GM18873 (cell line): Measurements from ENCODE around the gene IL15RA.
"Not testable (repeated sequence)": the region's sequence is repeated elsewhere in the genome, so short reads cannot be mapped to it uniquely, and the experiment has no call there.

Experiments used
- ATAC-seq: cut with Tn5 transposase; IDR thresholded peaks from one replicate; pipeline ENCODE4 v1.9.1; 2021; ENCODE audit warnings: mild to moderate bottlenecking, moderate library complexity, moderate number of reproducible peaks; ENCODE audit not compliant: unreplicated experiment, low FRiP score

Gene IL15RA

GRCh38 chr10:5953676-5954075 is 23.7 kb downstream of the IL15RA start:
- ATAC-seq, result no peak

GRCh38 chr10:5952731-5953385 is 24.5 kb downstream of the IL15RA start:
- ATAC-seq, result no peak

GRCh38 chr10:5951721-5952407 is 25.5 kb downstream of the IL15RA start:
- ATAC-seq, result no peak

DNA sequence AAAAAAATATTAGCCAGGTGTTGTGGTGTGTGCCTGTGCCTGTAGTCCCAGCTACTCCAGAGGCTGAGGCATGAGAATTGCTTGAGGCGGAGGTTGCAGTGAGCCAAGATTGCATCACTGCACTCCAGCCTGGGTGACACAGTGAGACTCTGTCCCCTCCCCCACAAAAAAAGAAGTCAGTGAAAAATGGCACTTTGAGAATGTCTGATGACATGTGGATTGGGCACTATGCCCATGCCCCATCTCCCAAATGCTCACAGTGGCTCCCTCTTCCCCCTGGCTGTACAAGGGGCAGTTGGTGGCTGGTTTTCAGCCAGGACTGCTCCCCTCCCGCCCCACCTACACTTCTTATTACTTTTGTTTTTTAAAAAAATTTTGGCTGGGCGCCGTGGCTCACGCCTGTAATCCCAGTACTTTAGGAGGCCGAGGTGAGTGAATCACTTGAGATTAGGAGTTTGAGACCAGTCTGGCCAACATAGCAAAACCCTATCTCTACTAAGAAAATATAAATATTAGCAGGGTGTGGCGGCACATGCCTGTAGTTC is 26.1 kb downstream of the IL15RA start:
- ATAC-seq, result no peak

DNA sequence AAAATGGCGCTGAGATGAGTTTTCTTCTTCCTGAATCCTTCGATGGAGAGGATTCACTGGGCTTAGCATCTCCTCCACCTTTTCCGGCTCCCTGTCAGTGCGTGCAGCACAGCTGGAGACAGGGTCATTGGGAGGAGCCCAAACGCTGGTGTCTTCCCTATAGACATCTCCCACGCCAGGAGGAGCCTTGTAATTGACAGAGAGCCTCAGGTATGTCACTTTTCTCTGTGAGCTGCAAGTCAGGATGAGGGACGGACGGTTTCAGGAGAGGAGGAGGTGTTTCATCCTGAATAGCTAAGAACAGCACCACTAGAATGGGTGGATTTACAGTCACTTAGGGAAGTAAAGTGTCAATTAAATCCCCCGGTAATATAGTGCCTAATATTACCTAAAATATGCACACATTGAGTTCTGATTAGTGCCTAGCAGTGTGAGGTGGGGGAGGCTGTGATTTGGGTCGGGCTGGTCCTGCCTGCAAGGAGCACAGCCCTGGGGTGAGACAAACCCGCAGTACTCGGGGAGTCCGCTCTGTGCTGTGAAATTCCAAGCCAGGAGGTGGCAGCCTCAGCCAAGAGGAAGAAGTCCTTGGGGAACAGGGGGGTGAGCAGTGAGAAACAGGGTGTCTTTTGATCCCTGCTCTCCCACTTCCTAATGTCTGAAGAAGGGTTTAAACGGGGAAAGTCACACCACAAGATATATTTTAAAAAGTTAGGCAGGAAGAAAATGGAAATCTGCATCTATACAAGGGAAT is 28.2 kb downstream of the IL15RA start:
- ATAC-seq, result no peak

- no peak for ATAC-seq
Measured at GRCh38 chr10:5948208-5948585, 29.1 kb downstream of the IL15RA start.

DNA sequence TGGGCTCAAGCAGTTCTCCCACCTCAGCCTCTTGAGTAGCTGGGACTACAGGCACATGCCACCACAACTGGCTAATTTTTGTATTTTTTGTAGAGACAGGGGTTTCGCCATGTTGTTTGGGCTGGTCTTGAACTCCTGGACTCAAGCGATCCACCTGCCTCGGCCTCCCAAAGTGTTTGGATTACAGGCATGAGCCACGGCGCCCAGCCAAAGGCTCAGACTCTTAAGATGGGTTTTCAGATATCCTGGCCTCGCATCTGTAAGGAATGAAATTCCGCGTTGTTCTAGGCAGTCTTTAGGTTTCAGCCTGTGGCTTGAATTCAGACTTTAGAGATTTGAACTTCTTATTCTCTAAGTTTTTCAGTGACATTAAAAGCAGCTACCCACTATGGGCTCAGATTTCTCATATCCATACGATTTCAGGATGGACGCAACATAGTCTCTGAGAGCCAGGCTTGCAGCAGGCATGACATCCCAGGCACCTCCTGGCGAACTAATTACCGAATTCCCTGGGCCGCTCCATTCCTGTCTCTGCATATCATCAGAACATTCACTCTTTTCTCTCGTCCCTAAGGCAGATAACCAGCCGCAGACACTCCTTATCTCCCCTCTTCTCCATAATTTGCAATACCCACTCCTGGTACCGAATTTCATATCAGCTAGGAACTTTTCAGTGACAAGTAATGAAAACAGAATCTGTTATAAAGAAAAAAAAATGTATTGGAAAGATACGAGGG is 29.7 kb downstream of the IL15RA start:
- no peak for ATAC-seq

GRCh38 chr10:5946786-5947185 is 30.6 kb downstream of the IL15RA start:
- ATAC-seq, result no peak

DNA sequence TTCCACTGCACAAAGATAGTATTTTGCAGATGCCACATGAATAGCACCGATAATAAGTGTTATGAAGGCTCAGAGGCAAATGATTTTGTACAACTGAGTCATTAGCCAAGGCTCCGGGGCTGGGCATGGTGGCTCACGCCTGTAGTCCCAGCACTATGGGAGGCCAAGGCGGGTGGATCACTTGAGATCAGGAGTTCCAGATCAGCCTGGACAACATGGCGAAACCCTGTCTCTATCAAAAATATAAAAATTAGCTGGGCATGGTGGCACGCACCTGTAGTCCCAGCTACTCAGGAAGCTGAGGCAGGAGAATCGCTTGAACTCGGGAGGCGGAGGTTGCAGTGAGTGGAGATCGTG is 30.9 kb downstream of the IL15RA start:
- ATAC-seq, result not testable (repeated sequence)

GRCh38 chr10:5945561-5946418 is 31.6 kb downstream of the IL15RA start:
- no peak for ATAC-seq

- no peak for ATAC-seq
Measured at GRCh38 chr10:5945190-5945509, 32.2 kb downstream of the IL15RA start.

- ATAC-seq, result no peak
Measured at GRCh38 chr10:5944389-5945189, 32.8 kb downstream of the IL15RA start.

- no peak for ATAC-seq
Measured at GRCh38 chr10:5943536-5943935, 33.8 kb downstream of the IL15RA start.

GRCh38 chr10:5942474-5942873 is 34.9 kb downstream of the IL15RA start:
- no peak for ATAC-seq

DNA sequence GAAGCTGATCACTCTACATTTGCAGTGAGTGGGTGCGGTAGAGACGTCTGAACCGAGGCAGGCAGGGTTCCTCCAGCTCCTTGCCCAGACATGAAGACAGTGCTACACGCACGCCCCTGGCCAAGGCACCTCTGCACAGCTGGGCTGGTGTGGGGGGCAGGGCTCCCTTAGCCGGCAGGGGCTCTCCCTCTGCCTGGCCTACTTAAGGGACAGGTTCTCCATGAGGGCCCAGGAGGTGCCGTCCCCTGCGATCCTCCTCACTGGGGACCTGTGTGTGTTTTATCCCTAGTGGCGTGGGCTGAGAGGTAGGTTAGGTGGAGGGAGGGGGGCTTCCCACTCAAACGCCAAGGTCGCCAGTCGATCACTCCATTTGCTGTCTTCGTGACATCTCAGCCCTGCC is 35.3 kb downstream of the IL15RA start:
- ATAC-seq, result no peak

GRCh38 chr10:5941579-5941978 is 35.8 kb downstream of the IL15RA start:
- ATAC-seq, result no peak

DNA sequence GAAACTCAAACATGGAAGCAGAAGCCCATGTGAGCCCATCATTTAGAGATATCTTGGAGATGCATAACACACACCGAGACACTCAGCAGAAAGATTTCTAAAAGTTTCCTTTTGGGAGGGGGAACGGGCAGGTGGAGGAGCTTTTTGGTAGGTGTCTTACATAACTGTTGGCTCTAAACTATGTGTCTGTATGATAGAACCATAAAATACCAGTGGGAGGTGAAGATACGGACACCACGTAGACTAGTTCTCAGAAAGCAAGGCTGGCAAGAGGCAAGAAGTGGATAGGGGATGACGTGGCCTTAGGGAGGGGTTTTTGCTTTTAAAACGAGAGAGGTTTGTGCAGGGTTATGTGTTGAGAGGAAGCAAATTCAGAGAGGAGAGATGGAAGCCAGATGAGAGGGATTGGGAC is 36.5 kb downstream of the IL15RA start:
- no peak for ATAC-seq

- no peak for ATAC-seq
Measured at GRCh38 chr10:5938291-5938690, 39.1 kb downstream of the IL15RA start.

DNA sequence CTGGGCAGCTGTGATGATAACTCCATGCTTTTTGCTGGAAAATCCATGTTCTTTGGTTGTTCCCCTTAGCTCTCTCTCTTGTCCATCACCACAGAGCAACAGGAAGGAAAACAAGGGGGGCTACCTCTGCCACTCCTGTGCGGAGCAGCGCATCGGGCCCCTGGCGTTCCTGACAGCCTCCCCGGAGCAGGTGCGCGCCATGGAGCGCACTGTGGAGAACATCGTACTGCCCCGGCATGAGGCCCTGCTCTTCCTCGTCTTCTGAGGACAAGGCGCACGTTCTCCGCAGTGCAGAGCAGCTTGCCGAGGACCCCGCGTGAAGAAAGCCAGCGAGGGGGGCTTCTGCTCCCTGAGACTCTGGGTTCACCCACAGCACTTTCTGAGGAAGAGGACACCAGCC is 40.3 kb downstream of the IL15RA start:
- ATAC-seq, result no peak
